Fibroblast of gingiva (primary cell): ENCODE measurements around the gene SMAD3.

Source experiments
- DNase-seq: peaks from one replicate; pipeline ENCODE4 v3.0.0-alpha.2; 2011; ENCODE audit warnings: low read depth

SMAD3 gene

DNA sequence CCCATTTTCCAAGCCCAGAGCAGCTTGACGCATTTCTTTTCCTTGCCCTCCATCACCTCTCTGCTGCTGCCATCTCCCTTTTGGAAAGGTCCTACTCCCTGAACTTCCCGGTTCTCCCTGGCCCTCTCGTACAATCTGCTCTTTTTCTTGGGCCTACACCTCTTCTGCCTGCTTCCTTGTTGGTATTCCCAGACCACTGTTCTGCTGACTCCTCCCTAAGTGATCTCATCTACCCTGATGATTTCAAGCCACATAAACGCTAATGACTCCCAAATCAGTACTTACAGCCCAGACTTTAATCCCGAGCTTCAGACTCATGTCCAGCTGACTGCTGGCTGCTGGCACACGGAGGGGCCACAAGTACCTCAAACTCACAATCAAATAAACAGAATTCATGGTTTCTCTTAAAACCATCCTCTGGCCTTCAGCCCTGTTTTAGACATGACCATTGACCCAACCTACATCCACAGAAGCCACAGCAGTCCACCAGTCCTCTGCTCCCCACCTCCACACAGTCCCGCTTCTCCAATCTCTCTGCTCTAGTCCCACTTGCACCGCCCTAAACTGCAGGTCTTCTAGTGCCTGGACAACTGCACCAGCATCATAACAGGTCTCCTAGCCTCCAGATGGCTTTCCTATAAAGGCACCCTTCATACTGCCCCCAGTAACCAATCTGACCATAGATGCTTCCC is 131.4 kb downstream of the SMAD3 start:
- DNase-seq = peak; percentile 52

DNA sequence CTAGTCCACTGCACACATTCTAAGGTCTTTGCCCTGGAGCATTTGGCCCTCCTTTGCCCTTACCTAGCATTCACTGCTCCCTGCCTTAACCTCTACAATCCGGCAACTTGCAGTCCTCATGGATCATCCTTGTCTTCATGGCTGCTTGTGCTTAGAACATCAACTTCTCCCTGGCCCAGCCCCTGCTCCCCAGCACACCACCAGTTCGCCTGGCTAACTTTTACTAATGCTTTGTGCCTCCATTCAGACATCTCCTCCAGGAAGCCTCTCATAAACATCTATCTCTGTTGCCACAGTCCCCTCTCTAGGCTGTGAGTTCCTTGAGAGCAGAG is 131.9 kb downstream of the SMAD3 start:
- no peak for DNase-seq

DNA sequence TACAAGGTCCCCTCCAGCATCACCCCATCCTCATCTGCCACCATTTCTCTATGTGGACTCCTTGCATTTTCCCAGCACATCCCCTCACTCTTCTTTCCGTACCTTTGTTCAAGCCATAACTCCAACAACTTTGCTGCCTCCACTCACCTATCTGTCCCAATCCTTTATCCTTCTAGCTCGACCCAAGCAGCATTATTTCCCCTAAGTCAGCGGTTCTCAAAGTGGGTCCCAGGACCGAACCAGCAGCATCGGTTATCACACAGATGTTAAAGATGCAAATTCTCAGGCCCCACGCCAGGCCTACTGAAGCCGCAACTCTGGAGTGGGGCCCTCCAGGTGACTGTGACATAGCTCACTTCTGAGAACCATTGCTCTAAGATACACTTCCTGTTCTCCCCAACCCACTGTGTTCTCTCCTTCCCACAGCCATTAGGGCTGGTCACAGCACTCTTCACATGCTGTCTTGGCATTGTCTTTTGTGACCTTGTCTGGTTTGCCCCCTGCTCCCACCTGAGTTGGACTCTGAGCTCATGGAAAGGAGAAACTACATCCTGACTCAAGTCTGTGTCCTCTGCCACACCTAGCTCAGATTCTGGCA is 132.9 kb downstream of the SMAD3 start:
- no peak for DNase-seq

DNA sequence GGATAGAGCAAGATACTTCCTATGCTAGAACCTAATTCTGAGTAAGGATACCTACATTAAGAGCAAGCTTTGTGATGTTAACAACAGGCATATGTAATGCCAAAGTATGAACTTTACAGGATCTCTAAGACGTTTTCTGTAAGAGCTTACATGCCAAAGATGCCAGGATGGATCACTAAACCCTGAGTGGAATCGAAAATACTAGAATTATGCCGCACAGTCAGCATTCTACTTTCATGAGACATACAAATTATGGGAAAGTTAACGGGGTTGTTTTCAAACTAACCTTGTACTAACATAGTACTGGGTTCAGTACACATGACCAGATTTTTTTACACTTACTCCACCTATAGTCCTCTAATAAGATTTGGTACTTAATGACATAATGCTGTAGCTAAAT is 134.0 kb downstream of the SMAD3 start:
- DNase-seq = no peak

DNA sequence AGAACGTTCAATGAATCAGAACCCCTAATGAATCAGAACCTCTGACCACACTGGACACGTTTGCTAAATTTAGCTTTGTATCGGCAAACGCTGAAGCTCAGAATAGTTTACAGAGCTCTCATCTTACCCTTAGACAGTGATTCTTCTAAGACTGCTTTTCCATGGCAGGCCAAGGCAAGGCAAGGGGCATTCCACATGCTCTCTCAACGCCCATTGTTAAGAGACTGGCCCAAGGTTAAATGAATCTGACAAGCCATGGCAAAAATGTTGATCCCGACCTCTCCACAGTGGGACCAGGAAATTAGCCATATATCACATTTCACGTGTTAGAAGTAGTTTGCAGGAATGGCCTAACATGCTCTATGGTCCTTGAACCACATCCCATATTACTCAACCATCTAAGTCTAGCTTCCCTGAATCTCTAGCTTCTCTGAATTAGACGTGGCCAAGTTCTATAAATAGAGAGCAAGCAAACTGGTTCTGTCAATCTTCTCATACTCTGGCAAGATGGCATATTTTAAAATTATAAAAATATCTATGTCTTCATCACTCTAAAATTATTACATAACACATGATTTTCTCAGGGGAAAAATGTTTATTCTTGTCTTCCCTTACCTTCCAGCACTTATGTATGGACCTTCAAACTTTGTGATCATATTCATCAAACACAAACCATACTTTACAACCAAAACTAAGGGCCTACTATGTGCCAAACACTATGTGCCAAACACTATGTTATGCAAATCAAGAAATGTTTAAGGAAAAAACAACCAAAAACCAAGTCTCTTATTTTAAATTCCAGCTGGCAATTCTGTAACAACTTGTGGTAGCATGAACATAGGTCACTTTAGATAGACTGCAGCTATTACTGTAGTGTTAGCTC is 134.7 kb downstream of the SMAD3 start:
- DNase-seq = peak; percentile 94

DNA sequence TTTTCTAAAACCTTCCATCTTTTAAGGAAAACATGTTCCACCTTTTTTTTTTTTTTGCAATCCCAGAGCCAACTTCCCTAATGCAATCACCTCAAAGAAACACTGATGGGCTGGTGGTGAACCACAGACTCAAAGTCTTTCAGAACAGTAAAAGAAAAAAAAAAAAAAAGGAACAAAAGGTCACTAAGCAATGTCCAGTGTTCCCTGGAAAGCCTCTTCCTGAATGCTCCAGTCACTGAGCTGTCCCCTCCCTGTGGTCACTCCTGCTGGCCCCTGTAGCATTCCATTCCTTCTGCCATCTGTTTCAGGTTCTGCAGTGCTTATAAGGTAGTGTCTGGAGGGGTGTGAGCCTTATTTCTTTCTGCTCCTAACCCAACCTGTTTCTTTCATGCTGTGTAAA is 135.7 kb downstream of the SMAD3 start:
- no peak for DNase-seq

DNA sequence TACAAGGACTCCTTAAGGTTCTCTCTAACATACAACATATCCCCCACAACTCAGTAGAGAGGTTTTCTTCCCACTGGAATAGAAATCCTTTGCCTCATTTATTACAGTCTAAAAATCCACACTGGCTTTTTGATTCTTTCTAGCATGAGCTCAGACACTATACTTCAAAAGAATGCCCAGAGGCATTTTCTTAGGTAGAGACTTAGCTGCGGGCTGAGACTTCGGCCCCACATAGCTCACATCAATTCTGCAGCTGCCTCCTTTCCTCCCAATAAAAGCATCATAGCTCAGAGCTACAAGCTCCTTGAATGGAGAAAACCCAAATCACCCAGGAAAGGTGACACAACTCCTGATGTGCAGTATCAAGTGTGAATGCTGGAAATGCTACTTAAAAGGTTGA is 136.7 kb downstream of the SMAD3 start:
- DNase-seq = no peak

DNA sequence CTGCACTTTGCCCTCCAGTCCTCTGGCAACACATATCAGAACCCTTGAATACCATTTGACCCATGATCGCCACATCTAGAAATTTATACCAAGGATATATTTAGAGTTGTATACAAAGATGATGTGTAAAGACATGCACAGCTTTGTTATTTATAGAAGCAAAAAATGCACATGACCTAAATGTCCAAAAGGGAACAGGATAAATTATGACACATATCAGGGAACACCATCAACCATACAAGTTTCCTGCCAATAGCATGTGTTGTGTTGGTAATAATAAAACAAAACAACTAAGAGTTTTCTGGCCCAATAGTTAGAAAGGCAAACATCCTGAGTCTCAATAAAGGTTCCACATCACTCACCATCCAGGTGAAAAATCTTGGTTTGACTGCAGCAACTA is 137.6 kb downstream of the SMAD3 start:
- DNase-seq = no peak

DNA sequence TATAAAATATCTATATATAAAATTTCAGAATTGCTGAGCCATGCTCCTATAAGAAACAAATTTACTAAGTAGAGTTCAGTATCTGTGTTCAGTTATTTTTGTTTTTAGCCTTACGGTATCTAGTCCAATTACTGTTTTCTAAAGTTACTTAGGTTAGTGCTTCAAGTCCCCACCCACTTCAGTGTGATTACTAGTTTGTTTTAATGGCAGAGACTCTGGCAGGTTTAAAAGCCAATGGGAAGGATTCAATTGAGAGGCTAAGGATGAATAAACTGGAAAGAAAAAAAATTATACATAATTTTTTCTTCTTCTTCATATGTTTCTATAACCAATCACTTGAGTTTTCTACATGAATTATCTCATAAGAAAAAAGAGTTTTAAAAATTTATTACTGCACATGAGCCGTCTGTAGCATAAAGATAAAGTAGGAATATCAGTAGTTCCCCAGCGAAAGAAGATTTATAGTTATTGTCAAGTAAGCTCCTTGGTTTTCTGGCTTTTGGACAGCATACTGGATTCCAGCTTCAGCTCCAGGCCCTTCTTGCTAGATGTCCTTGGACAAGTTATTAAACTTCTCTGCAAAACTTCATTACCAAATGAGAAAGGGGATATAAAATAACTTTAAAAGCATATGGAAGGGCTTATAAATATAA is 142.3 kb downstream of the SMAD3 start:
- DNase-seq = no peak

DNA sequence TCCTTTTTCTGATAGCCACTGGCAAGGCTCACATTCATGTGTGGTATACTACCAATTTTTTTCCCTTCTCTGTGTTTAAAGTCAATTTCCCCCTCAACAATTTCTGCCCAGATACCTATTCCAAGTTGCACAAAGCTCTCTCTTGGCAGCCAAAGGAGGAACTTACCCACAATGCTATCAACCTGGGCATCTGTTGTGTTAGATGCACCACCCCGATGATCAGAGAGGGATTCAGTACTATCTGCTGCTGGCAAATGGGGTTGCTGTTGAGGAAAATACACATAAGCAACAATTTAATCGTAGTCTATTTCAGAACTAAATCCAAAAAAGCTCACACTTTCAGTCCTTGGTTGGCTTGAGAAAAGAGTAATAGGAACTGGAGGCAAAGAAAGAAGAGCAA is 143.0 kb downstream of the SMAD3 start:
- no peak for DNase-seq

DNA sequence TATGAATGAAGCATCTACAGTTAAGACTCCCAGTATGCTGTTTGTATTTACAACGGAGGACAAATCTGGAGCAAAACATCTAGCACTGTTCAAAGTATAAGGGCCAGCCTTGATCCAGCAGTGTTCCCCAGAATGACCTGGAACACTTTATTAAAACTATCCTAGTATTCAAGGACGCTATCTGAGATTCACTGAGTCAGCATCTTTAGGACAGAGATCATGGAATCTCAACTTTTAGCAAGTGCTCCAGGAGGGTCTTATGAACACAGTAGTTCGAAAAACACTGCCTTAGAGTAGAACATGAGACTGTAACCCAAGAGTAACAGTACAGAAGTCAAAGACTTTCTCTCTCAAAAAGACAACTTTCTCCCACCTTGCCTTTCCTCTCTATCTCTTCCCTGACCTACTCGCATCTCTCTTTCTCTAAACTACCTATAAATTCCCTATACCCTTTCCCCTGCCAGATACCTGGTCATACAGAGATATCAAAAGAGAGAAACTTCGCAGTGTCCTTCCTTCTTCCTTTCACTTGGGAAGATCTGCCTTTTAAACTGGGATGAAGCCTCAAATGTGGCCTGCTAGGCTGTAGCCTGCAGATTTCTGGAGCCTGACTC is 145.3 kb downstream of the SMAD3 start:
- DNase-seq = no peak

DNA sequence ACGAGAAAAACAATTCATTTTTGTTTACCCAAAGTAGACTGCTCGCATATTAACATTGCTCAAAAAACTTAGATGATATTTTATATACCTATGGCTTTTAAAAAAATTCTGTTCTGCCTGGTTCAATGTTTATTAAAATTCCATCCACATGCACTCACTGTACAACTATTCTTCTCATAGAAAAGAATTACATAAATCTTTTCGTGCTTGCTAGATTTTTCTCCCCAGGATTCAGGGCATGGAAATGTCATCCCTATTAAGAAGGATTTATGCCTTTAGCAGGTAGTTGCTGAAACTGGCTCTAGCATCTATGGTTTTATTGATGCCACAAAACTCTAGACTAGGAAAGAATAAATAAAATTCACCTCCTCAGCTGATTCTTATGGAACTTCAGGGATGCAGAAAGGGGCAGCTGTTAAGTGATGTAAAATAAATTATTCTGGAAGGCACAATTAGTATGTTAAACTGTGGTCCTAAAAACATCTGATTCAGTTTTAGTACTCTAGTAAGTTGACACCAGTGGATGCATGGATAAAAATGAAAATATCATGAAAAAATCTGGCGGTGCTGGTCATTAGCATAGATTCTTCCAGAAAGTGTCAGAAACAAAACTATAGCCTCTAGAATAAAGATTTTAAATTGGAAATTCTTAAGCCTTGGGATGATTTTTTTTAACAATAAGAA is 147.4 kb downstream of the SMAD3 start:
- DNase-seq = no peak

DNA sequence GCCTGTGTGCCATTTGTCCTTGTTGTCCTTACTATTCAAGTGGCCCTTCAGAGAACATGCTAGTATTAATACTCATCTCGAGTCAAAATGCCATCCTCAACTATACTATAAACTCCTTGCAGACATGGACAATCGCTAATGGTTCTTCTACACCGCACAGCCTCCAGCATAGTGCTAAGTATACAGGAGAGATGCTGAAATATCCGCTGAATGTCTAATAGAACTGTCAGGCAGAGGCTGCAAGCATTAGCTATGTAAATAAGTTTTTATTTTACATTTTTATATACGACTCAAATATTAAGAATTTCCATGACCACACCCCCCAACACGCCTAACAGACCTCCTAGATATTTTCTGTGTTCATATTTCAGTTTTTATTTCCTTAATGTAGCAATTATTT is 149.7 kb downstream of the SMAD3 start:
- no peak for DNase-seq

DNA sequence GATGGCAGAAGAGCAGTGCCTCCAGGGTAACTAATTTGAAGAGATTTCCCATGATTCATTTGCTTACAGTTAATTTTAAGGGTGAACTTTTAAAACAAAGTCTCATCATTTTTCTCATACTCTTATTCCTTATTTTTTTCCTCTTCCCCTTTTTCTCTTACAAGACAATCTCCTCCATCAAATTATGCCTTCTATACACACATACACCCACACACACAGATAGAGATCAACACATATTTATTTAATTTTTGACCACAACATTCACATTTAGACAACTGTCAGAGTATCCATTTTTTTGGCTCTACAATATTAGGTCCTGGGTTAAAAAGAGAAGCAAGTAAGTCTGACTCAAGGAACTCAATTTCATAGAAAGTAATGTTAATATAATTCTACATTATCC is 151.5 kb downstream of the SMAD3 start:
- DNase-seq = no peak

DNA sequence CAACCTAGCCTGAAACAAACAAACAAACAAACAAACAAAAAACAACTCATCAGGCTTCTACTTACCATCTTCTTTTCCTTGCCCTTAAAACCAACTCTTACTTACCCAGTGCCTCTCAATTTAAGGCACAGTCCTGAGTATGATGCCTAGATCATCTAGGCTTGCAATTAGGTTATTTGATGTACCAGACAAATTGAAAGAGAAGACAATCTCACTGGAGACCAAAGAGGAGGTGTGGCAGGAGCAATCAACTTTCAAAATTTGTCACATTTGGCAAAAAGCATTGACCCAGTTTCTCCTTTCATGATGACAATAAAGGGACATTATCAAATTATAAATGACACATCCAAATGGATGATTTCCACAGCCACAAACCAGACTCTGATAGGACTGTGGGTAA is 153.0 kb downstream of the SMAD3 start:
- DNase-seq = no peak

DNA sequence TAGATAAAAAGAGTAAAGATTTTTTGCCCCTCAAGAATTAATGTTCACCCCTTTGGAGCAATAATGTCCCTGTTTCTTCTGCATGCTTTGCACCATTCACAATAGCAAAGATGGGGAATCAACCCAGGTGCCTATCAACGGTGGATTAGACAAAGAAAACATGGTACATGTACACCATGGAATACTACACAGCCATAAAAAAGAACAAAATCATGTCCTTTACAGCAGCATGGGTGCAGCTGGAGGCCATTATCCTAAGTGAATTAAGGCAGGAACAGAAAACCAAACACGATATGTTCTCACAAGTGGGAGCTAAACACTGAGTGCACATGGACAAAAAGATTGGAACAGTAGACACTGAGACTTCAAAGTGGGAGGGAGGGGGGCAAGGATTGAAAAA is 153.9 kb downstream of the SMAD3 start:
- no peak for DNase-seq

DNA sequence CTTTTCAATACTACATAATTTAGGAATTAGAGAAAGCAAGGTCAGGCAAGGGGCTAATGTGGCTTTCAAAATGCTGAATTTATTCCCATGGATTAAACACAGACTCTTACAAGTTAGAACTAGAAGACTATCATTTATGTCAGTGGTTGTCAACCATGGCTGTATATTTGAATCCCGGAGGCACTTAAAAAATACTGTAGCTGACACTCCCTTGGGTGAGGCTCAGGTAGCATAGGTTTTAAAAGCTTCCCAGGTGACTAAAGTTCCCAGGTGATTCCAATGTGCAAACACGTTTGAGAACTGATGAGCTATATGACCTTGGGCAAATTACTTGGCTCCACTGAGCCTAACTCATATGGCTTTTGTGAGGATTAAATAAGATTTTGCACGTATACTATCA is 159.5 kb downstream of the SMAD3 start:
- DNase-seq = no peak

DNA sequence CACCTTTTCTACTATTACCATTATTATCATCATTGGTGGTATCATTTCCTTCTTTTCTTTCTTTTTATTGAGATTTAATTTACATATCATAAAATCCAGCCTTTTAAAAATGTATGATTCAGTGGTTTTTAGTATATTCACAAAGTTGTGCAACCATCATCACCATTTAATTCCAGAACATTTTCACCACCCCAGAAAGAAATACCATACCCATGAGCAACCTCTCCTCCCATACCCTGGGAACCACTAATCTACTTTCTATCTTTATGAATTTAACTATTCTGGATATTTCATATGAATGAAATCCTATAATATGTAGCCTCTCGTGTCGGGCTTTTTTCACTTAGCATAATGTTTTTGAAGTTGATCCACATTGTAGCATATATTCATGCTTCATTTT is 159.9 kb downstream of the SMAD3 start:
- peak; percentile 62 for DNase-seq

DNA sequence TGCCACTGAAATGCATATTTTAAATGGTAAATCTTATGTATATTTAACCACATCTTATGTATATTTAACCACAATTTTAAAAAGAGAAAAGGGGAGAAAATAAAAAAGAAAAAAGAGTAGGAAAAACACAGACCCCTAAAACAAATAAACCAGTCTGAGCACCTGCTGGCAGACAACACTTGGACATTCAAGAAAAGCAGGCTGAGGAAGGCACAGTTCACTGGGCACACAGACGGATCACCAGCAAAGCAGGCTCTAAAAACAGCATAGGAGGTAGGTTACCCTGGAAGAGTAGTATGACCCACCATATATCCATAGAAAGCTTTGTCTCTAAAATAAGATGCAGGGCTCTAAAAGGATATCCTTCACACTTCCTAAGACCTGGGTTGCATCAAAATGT is 162.0 kb downstream of the SMAD3 start:
- DNase-seq = no peak

DNA sequence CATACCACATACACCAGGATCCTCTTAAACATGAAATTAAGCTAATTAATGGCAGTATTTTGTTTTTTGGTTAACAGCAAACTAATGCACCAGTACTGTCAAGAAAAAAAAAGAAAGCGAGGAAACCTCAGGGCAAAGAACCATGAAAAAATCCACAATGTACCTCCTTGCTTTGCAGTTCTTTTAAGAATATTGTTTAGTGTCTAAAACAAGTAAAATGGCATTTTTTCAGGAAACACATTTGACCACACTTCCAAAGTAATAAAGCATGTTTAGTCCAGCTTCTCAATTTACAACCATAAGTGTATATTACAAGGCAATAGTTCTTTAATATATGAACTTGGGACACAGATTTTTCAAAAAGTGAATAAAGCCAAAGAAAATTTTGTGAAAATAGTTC is 162.4 kb downstream of the SMAD3 start:
- no peak for DNase-seq

DNA sequence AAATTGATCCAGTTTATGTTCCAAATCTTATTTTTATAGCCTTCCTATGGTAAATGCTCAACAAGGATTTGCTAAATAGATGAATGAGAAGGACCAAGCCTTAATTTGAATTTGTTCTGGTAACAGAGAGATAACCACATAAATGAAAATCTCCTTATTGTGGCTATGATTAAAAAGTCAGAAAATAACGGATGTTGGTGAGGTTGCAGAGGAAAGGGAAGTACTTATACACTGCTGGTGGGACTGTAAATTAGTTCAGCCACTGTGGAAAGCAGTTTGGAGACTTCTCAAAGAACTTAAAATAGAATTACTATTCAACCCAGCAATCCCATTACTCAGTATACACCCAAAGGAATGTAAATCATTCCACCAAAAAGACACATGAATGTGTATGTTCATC is 162.9 kb downstream of the SMAD3 start:
- no peak for DNase-seq

DNA sequence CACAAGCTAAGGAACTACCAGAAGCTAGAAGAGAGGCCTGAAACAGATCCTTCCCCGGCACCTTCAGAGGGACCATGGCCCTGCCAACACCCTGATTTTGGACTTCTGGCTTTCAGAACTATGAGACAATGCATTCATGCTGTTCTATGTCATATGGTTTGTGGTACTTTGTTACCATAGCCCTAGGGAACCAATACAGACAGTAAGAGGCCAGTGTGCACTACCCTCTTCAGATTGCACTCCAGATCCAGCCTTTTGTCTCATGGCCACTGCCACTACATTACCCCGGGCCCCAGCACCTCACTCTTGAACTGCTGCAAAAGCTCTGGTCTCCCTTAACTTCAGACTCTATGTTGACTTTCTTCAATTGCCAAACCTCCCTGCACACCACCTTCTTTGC is 165.1 kb downstream of the SMAD3 start:
- no peak for DNase-seq
